ENCODE data around the gene LRMDA. TPM values are rescaled to one million over a fixed set of nuclear protein-coding genes. Genes with fewer than 3 reads are reported as not detected.

The LRMDA gene
- total and polyA plus RNA-seq, 2 donors (not counting 3 experiments of a cell fraction or from before 2014, with no cell fraction given): 9.7 to 18.0 TPM

- H3K9ac ChIP-seq (replicated peaks; ENCODE audit: extremely low read depth, insufficient read depth, low read length): no peak overlapping the region
- H3K79me2 ChIP-seq (ENCODE audit: control insufficient read depth, insufficient read depth, low read length): no peaks in the 10 kb centered on the region
- H3K27ac ChIP-seq (ENCODE audit: insufficient read depth, low read depth, low read length): no peak overlapping the region
- dilution Hi-C loops (cut with MboI; ENCODE audit: extremely low pct_ligation_motif_present, low sequenced_read_pairs) (no loop called here), intact Hi-C loops (cut with micrococcal nuclease) (loop anchor here (1.0 kb wide), 1 partner anchor 13 kb away; no protein-coding TSS in a partner anchor)
- no peak for FAIRE-seq
- TF ChIP-seq JUN (IDR thresholded peaks at IDR 0.05; ENCODE audit: borderline replicate concordance, insufficient read depth, insufficient read length, low read depth) (no peak), FOS (IDR thresholded peaks at IDR 0.05; ENCODE audit: borderline replicate concordance, insufficient read depth, low read length) (no peak), MYC (IDR thresholded peaks at IDR 0.05; ENCODE audit: low read depth, low read length) (no peak), CTCF (IDR thresholded peaks at IDR 0.05; ENCODE audit: extremely low read depth in 1 of 2, insufficient read depth in 1 of 2, low read depth in 1 of 2, low read length in 2 of 2) (no peak), MAX (IDR thresholded peaks at IDR 0.05; ENCODE audit: insufficient read depth, insufficient read length) (no peak), POLR2AphosphoS5 (IDR thresholded peaks at IDR 0.05; ENCODE audit: insufficient read depth, low read depth, low read length) (no peak), POLR2A (IDR thresholded peaks at IDR 0.05; ENCODE audit: low read depth, low read length) (no peak), GATA2 (IDR thresholded peaks at IDR 0.05; ENCODE audit: insufficient read depth, insufficient read length, low read depth, low read length) (no peak), EZH2 (IDR thresholded peaks at IDR 0.05; ENCODE audit: borderline replicate concordance, low read depth, low read length, severe bottlenecking) (no peak)
- H3K9me1 ChIP-seq (replicated peaks; ENCODE audit: control insufficient read depth, extremely low read depth, insufficient read depth, low read length): peaks cover 2% of the 10 kb centered on the region
- H3K9me3 ChIP-seq (replicated peaks; ENCODE audit: control insufficient read depth, insufficient read depth, low read length): no peaks in the 10 kb centered on the region
- no peaks in the 10 kb centered on the region for H3K36me3 ChIP-seq (ENCODE audit: control insufficient read depth in 2 of 2, extremely low read depth in 1 of 2, insufficient read depth in 2 of 2, low read length in 2 of 2)
- BruUV-seq (replicated peaks): no TSS peak
- no peaks in the 10 kb centered on the region for H4K20me1 ChIP-seq (replicated peaks; ENCODE audit: control insufficient read depth, extremely low read depth, insufficient read depth, low read length)
- no peak for DNase-seq (ENCODE audit: low read depth, low spot score)
- H3K4me1 ChIP-seq (ENCODE audit: control insufficient read depth, extremely low read depth, insufficient read depth, low read length): no peaks in the 10 kb centered on the region
- no peak overlapping the region for H3K4me2 ChIP-seq (ENCODE audit: insufficient read depth, low read length)
- H3K4me3 ChIP-seq (replicated peaks in 1 of 3; ENCODE audit: insufficient read depth in 1 of 3, low read depth in 1 of 3, low read length in 3 of 3): no peak overlapping the region
- no peak overlapping the region for H2AFZ ChIP-seq (ENCODE audit: low read depth, low read length)
- H3K27me3 ChIP-seq (ENCODE audit: control insufficient read depth in 2 of 2, insufficient read depth in 2 of 2, low read length in 2 of 2): no peaks in the 10 kb centered on the region
- ChIA-PET POLR2A (no interaction called here), CTCF (no interaction called here)
Measured at GRCh38 chr10:75764974-75765788, 333.8 kb downstream of the LRMDA start.
